Measurements from ENCODE around the gene ALG14. TPM values are rescaled to one million over a fixed set of nuclear protein-coding genes. Genes with fewer than 3 reads are reported as not detected.
A peak's percentile ranks its signal among the peaks of the same experiment; 100 is the strongest.

Gene ALG14
- total and polyA plus RNA-seq, 2 of the 4 experiments (the other 2 are of a cell fraction): 1.7 to 2.0 TPM

DNA sequence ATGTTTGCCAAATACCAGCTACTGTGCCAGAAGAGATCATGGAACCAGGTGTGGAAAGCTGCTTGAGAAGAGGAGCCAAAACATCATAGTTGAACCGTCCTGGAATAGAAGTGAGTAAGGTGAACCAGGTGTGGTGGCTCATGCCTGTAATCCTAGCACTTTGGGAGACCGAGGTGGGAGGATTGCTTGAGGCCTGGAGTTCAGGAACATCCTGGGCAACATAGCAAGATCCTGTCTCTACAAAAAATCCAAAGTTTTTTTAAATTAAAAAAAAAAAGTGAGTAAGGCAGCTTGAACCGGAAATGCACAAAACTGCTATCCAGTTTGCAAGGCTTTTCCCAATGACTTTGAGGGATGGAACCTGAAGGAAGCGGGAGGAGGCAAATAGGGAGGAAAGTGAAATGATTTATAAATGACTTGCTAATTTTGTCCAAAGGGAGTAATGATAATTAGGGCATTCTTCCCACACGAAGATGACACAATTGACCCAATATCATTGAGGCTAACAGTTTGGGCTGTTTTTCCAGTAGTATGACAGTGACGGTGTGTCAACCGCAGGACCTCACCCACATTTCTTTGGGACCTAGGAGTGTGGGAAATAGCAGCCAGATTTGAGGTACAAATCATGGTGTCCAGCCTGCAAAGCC, 144.3 kb downstream of the ALG14 start:
- Histone ChIP-seq H4K8ac (ENCODE audit: low read depth in 2 of 2, low read length in 2 of 2) (peak overlapping the region in 1 of 2 experiments; percentile 71; a peak in 1 of 4 replicates), H3K4me3 (ENCODE audit: insufficient read depth, low read depth, low read length) (no peak overlapping the region), H3K4ac (ENCODE audit: low read depth, low read length) (peak overlapping the region; percentile 83), H3K79me1 (ENCODE audit: low read depth in 1 of 2, low read length in 2 of 2) (peaks cover 4 to 37% of the 10 kb centered on the region in 2 experiments; a peak in 2 of 4 replicates), H2BK15ac (ENCODE audit: low read depth, low read length) (peak overlapping the region; percentile 16; the same call in 1 of the 3 replicates), H4K20me1 (ENCODE audit: insufficient read depth, low read length) (peaks cover 23% of the 10 kb centered on the region), H3K27ac (ENCODE audit: insufficient read depth, low read length) (peak overlapping the region; percentile 87; the same call in 1 of the 2 replicates), H4K5ac (ENCODE audit: low read depth, low read length) (peak overlapping the region; percentile 31), H3K4me1 (ENCODE audit: control insufficient read depth, insufficient read depth, low read length) (peaks cover 18% of the 10 kb centered on the region), H3K36me3 (ENCODE audit: control insufficient read depth, insufficient read depth, low read length) (peaks cover 4% of the 10 kb centered on the region; the same call in 1 of the 2 replicates), H3K18ac (ENCODE audit: low read depth, low read length) (0 out of 2 replicates have a peak overlapping the region, but pooled peaks have one; percentile 6), H2BK5ac (ENCODE audit: low read depth, low read length, poor library complexity, severe bottlenecking) (no peak overlapping the region), H2BK120ac (ENCODE audit: low read depth, low read length) (peak overlapping the region; percentile 48; the same call in 1 of the 2 replicates), H2AFZ (replicated peaks; ENCODE audit: low read length, poor library complexity) (peak overlapping the region; percentile 27), H3K4me2 (ENCODE audit: low read depth, low read length) (peak overlapping the region; percentile 95), H2AK5ac (ENCODE audit: low read depth, low read length) (peak overlapping the region; percentile 64), H2AK9ac (replicated peaks; ENCODE audit: low read depth, low read length, poor library complexity) (peak overlapping the region; percentile 57), H4K91ac (ENCODE audit: insufficient read depth, low read depth, low read length) (0 out of 2 replicates have a peak overlapping the region, but pooled peaks have one; percentile 13), H3K56ac (ENCODE audit: extremely low read depth, insufficient read depth, low read length) (no peak overlapping the region), H3K9me1 (ENCODE audit: insufficient read depth, low read length) (peaks cover 11% of the 10 kb centered on the region; the same call in 1 of the 2 replicates), H2BK20ac (ENCODE audit: low read depth, low read length) (peak overlapping the region; percentile 37; the same call in 1 of the 2 replicates), H3K9ac (ENCODE audit: low read depth, low read length) (peak overlapping the region; percentile 80), H3K23ac (ENCODE audit: low read depth, low read length) (peak overlapping the region; percentile 55), H3K9me3 (ENCODE audit: control insufficient read depth, insufficient read depth, low read length) (no peaks in the 10 kb centered on the region), H3K27me3 (ENCODE audit: control insufficient read depth, insufficient read depth, low read length) (no peaks in the 10 kb centered on the region), H3K14ac (replicated peaks; ENCODE audit: low read depth, low read length) (peak overlapping the region; percentile 68)
- intact Hi-C loops (cut with micrococcal nuclease) (loop anchor here (10.0 kb wide), 1 partner anchor 306 kb away; the partner anchor contains the start of gene RWDD3), dilution Hi-C loops (cut with HindIII; ENCODE audit: low sequenced_read_pairs, unreplicated experiment) (no loop called here), in situ Hi-C loops (cut with MboI; ENCODE audit: low sequenced_read_pairs) (no loop called here)
- DNase-seq: no peak
- ChIA-PET POLR2A (ENCODE audit: unreplicated experiment) (no interaction called here), CTCF (interaction anchor here (1.1 to 1.2 kb wide), 2 partner anchors 73 to 113 kb away, joined by 3 to 7 read pairs; no protein-coding TSS in a partner anchor)
- TF ChIP-seq SMC3 (IDR thresholded peaks at IDR 0.05; ENCODE audit: low read depth, low read length) (no peak), RFX5 (IDR thresholded peaks at IDR 0.05; ENCODE audit: low read depth, low read length) (no peak), CEBPB (IDR thresholded peaks at IDR 0.05; ENCODE audit: low read depth, low read length) (no peak), RCOR1 (IDR thresholded peaks at IDR 0.05; ENCODE audit: insufficient replicate concordance, low read length) (no peak), MXI1 (IDR thresholded peaks at IDR 0.05; ENCODE audit: borderline replicate concordance, low read depth, low read length) (no peak), MAFK (IDR thresholded peaks at IDR 0.05; ENCODE audit: low read depth, low read length) (no peak), ELK1 (IDR thresholded peaks at IDR 0.05; ENCODE audit: borderline replicate concordance, low read depth, low read length) (no peak), USF2 (IDR thresholded peaks at IDR 0.05; ENCODE audit: low read depth, low read length) (no peak), RAD21 (IDR thresholded peaks at IDR 0.05; ENCODE audit: low read length) (no peak), NFE2L2 (IDR thresholded peaks at IDR 0.05; ENCODE audit: low read depth, low read length) (no peak), POLR2A (IDR thresholded peaks at IDR 0.05; ENCODE audit: low read depth, low read length) (no peak)
- TF ChIP-seq, protein P1, sequence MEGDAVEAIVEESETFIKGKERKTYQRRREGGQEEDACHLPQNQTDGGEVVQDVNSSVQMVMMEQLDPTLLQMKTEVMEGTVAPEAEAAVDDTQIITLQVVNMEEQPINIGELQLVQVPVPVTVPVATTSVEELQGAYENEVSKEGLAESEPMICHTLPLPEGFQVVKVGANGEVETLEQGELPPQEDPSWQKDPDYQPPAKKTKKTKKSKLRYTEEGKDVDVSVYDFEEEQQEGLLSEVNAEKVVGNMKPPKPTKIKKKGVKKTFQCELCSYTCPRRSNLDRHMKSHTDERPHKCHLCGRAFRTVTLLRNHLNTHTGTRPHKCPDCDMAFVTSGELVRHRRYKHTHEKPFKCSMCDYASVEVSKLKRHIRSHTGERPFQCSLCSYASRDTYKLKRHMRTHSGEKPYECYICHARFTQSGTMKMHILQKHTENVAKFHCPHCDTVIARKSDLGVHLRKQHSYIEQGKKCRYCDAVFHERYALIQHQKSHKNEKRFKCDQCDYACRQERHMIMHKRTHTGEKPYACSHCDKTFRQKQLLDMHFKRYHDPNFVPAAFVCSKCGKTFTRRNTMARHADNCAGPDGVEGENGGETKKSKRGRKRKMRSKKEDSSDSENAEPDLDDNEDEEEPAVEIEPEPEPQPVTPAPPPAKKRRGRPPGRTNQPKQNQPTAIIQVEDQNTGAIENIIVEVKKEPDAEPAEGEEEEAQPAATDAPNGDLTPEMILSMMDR (conservative IDR thresholded peaks at IDR 0.05; ENCODE audit: low read depth, low read length): no peak
- no peak for ATAC-seq (ENCODE audit: low read depth)
- BruUV-seq (replicated peaks): no TSS peak
- 90% methylated on average over 2 of the region's 7 CpGs; no CpG with 5 or more reads in 1 of the 2 experiments for WGBS, 2 experiments (ENCODE audit: extremely low coverage in 2 of 2, insufficient read length in 1 of 2)
